ENCODE results near the gene CREG1. TPM values are rescaled to one million over a fixed set of nuclear protein-coding genes. Genes with fewer than 3 reads are reported as not detected.

CREG1 gene
- total RNA-seq, 1 donor from 2014 or later: 36.0 TPM

GRCh38 chr1:167563579-167564246, 10.2 kb upstream of the CREG1 start:
- Histone ChIP-seq H3K27ac (ENCODE audit: low read depth, low read length) (no peak overlapping the region), H3K27me3 (ENCODE audit: insufficient read depth, low read length) (peaks cover 5% of the 10 kb centered on the region), H3K9me3 (ENCODE audit: insufficient read depth, low read depth, low read length) (no peaks in the 10 kb centered on the region), H3K4me1 (ENCODE audit: insufficient read depth, low read length) (no peaks in the 10 kb centered on the region), H3K36me3 (ENCODE audit: insufficient read depth, low read length) (no peaks in the 10 kb centered on the region), H2AFZ (ENCODE audit: low read depth, low read length) (no peak overlapping the region), H3K79me2 (ENCODE audit: insufficient read depth, low read length) (no peaks in the 10 kb centered on the region), H3K4me2 (ENCODE audit: low read length) (no peak overlapping the region), H4K20me1 (ENCODE audit: insufficient read depth, low read length) (no peaks in the 10 kb centered on the region), H3K9ac (ENCODE audit: low read length) (no peak overlapping the region), H3K4me3 (ENCODE audit: insufficient read depth, low read depth, low read length) (no peak overlapping the region)
- FAIRE-seq: no peak
- H3K9me3 Mint-ChIP-seq (ENCODE audit: unreplicated experiment): peaks cover 3% of the 10 kb centered on the region
- peaks cover 8% of the 10 kb centered on the region for H3K27me3 Mint-ChIP-seq (ENCODE audit: low read depth, unreplicated experiment)
- peak overlapping the region; percentile 60 for H3K27ac Mint-ChIP-seq (ENCODE audit: unreplicated experiment)
- no peak for DNase-seq (ENCODE audit: low read depth)
- TF ChIP-seq EZH2 (IDR thresholded peaks at IDR 0.05; ENCODE audit: insufficient read depth, low read length) (no peak), CTCF (IDR thresholded peaks at IDR 0.05; ENCODE audit: insufficient read depth, low read depth, low read length) (no peak)
- H3K4me1 Mint-ChIP-seq (ENCODE audit: low read depth, unreplicated experiment): peaks cover 19% of the 10 kb centered on the region
- H3K4me3 Mint-ChIP-seq (ENCODE audit: unreplicated experiment): no peak overlapping the region
- H3K36me3 Mint-ChIP-seq (ENCODE audit: low read depth, unreplicated experiment): no peaks in the 10 kb centered on the region

- Mint-ChIP-seq H3K27me3 (ENCODE audit: low read depth, unreplicated experiment) (peaks cover 11% of the 10 kb centered on the region), H3K36me3 (ENCODE audit: low read depth, unreplicated experiment) (no peaks in the 10 kb centered on the region), H3K4me1 (ENCODE audit: low read depth, unreplicated experiment) (peaks cover 19% of the 10 kb centered on the region), H3K9me3 (ENCODE audit: unreplicated experiment) (peaks cover 3% of the 10 kb centered on the region), H3K27ac (ENCODE audit: unreplicated experiment) (no peak overlapping the region), H3K4me3 (ENCODE audit: unreplicated experiment) (no peak overlapping the region)
- Histone ChIP-seq H2AFZ (ENCODE audit: low read depth, low read length) (no peak overlapping the region), H3K27ac (ENCODE audit: low read depth, low read length) (no peak overlapping the region), H3K9ac (ENCODE audit: low read length) (no peak overlapping the region), H3K79me2 (ENCODE audit: insufficient read depth, low read length) (no peaks in the 10 kb centered on the region), H3K9me3 (ENCODE audit: insufficient read depth, low read depth, low read length) (no peaks in the 10 kb centered on the region), H3K4me3 (ENCODE audit: insufficient read depth, low read depth, low read length) (no peak overlapping the region), H3K4me2 (ENCODE audit: low read length) (no peak overlapping the region), H4K20me1 (ENCODE audit: insufficient read depth, low read length) (no peaks in the 10 kb centered on the region), H3K36me3 (ENCODE audit: insufficient read depth, low read length) (no peaks in the 10 kb centered on the region), H3K4me1 (ENCODE audit: insufficient read depth, low read length) (no peaks in the 10 kb centered on the region), H3K27me3 (ENCODE audit: insufficient read depth, low read length) (peaks cover 5% of the 10 kb centered on the region)
- DNase-seq (ENCODE audit: low read depth): no peak
- TF ChIP-seq EZH2 (IDR thresholded peaks at IDR 0.05; ENCODE audit: insufficient read depth, low read length) (no peak), CTCF (IDR thresholded peaks at IDR 0.05; ENCODE audit: insufficient read depth, low read depth, low read length) (no peak)
- no peak for FAIRE-seq
These were observed 9.1 kb upstream of the CREG1 start for GRCh38 chr1:167562702-167563101.

GRCh38 chr1:167561753-167562152, 8.2 kb upstream of the CREG1 start:
- H3K36me3 Mint-ChIP-seq (ENCODE audit: low read depth, unreplicated experiment): no peaks in the 10 kb centered on the region
- peaks cover 11% of the 10 kb centered on the region for H3K27me3 Mint-ChIP-seq (ENCODE audit: low read depth, unreplicated experiment)
- no peak for DNase-seq (ENCODE audit: low read depth)
- H3K9me3 Mint-ChIP-seq (ENCODE audit: unreplicated experiment): peaks cover 3% of the 10 kb centered on the region
- H3K27ac Mint-ChIP-seq (ENCODE audit: unreplicated experiment): no peak overlapping the region
- TF ChIP-seq EZH2 (IDR thresholded peaks at IDR 0.05; ENCODE audit: insufficient read depth, low read length) (no peak), CTCF (IDR thresholded peaks at IDR 0.05; ENCODE audit: insufficient read depth, low read depth, low read length) (no peak)
- no peak overlapping the region for H3K4me3 Mint-ChIP-seq (ENCODE audit: unreplicated experiment)
- no peak for FAIRE-seq
- H3K27ac ChIP-seq (ENCODE audit: low read depth, low read length): no peak overlapping the region
- H2AFZ ChIP-seq (ENCODE audit: low read depth, low read length): no peak overlapping the region
- no peaks in the 10 kb centered on the region for H3K36me3 ChIP-seq (ENCODE audit: insufficient read depth, low read length)
- no peak overlapping the region for H3K4me2 ChIP-seq (ENCODE audit: low read length)
- H3K79me2 ChIP-seq (ENCODE audit: insufficient read depth, low read length): no peaks in the 10 kb centered on the region
- H3K9ac ChIP-seq (ENCODE audit: low read length): no peak overlapping the region
- no peaks in the 10 kb centered on the region for H3K4me1 ChIP-seq (ENCODE audit: insufficient read depth, low read length)
- peaks cover 5% of the 10 kb centered on the region for H3K27me3 ChIP-seq (ENCODE audit: insufficient read depth, low read length)
- no peaks in the 10 kb centered on the region for H3K9me3 ChIP-seq (ENCODE audit: insufficient read depth, low read depth, low read length)
- H3K4me3 ChIP-seq (ENCODE audit: insufficient read depth, low read depth, low read length): no peak overlapping the region
- peaks cover 19% of the 10 kb centered on the region for H3K4me1 Mint-ChIP-seq (ENCODE audit: low read depth, unreplicated experiment)
- no peaks in the 10 kb centered on the region for H4K20me1 ChIP-seq (ENCODE audit: insufficient read depth, low read length)
